Measurements from ENCODE around the gene PPP3R1.

The PPP3R1 gene

GRCh38 chr2:68230241-68231060 lies 21.9 kb downstream of the PPP3R1 start:
- no peak for DNase-seq (ENCODE audit: low read depth)

GRCh38 chr2:68226794-68227193 lies 25.5 kb downstream of the PPP3R1 start:
- DNase-seq (ENCODE audit: low read depth), result no peak

- DNase-seq (ENCODE audit: low read depth), result no peak
These were observed 27.2 kb downstream of the PPP3R1 start for GRCh38 chr2:68225119-68225632.

- no peak for DNase-seq (ENCODE audit: low read depth)
These were observed 28.9 kb downstream of the PPP3R1 start for GRCh38 chr2:68223419-68223818.

- no peak for DNase-seq (ENCODE audit: low read depth)
These were observed 30.0 kb downstream of the PPP3R1 start for GRCh38 chr2:68222287-68222686.

- no peak for DNase-seq (ENCODE audit: low read depth)
These were observed 33.9 kb downstream of the PPP3R1 start for GRCh38 chr2:68218343-68218901.

GRCh38 chr2:68217729-68218128 lies 34.6 kb downstream of the PPP3R1 start:
- DNase-seq (ENCODE audit: low read depth), result no peak

- DNase-seq (ENCODE audit: low read depth), result no peak
These were observed 35.6 kb downstream of the PPP3R1 start for GRCh38 chr2:68216454-68217310.

- no peak for DNase-seq (ENCODE audit: low read depth)
These were observed 38.0 kb downstream of the PPP3R1 start for GRCh38 chr2:68214381-68214780.

- DNase-seq (ENCODE audit: low read depth), result no peak
These were observed 45.5 kb downstream of the PPP3R1 start for GRCh38 chr2:68206793-68207192.

GRCh38 chr2:68203587-68203986 lies 48.7 kb downstream of the PPP3R1 start:
- DNase-seq (ENCODE audit: low read depth), result no peak

- DNase-seq (ENCODE audit: low read depth), result no peak
These were observed 52.1 kb downstream of the PPP3R1 start for GRCh38 chr2:68200157-68200787.

GRCh38 chr2:68196120-68196716 lies 56.1 kb downstream of the PPP3R1 start:
- no peak for DNase-seq (ENCODE audit: low read depth)

- DNase-seq (ENCODE audit: low read depth), result no peak
These were observed 57.2 kb downstream of the PPP3R1 start for GRCh38 chr2:68195096-68195495.

- DNase-seq (ENCODE audit: low read depth), result no peak
These were observed 58.5 kb downstream of the PPP3R1 start for GRCh38 chr2:68193787-68194372.

- no peak for DNase-seq (ENCODE audit: low read depth)
These were observed 59.2 kb downstream of the PPP3R1 start for GRCh38 chr2:68193144-68193543.

GRCh38 chr2:68190991-68191731 lies 61.2 kb downstream of the PPP3R1 start:
- no peak for DNase-seq (ENCODE audit: low read depth)

GRCh38 chr2:68189991-68190784 lies 62.1 kb downstream of the PPP3R1 start:
- no peak for DNase-seq (ENCODE audit: low read depth)

- no peak for DNase-seq (ENCODE audit: low read depth)
These were observed 63.5 kb downstream of the PPP3R1 start for GRCh38 chr2:68188831-68189230.

GRCh38 chr2:68187329-68187728 lies 65.0 kb downstream of the PPP3R1 start:
- DNase-seq (ENCODE audit: low read depth), result no peak
